ENCODE measurements around the gene LRIG2. TPM values are rescaled to one million over a fixed set of nuclear protein-coding genes. Genes with fewer than 3 reads are reported as not detected.

LRIG2 gene
- total and polyA plus RNA-seq, 2 of the 13 experiments (the other 11 are each of a cell fraction or from before 2014, with no cell fraction given), result 8.1 to 12.2 TPM

GRCh38 chr1:113146242-113147072 lies 73.5 kb downstream of the LRIG2 start (continued):
- TF ChIP-seq POGZ (CRISPR knock-in tag; IDR thresholded peaks at IDR 0.05) (no peak), ZHX2 (IDR thresholded peaks at IDR 0.05; ENCODE audit: low read depth) (no peak), ZHX2 (CRISPR knock-in tag; IDR thresholded peaks at IDR 0.05; ENCODE audit: borderline replicate concordance) (no peak), RBFOX2 (IDR thresholded peaks at IDR 0.05; ENCODE audit: low read depth, low read length) (no peak), GATAD2A (CRISPR knock-in tag; IDR thresholded peaks at IDR 0.05) (peak; percentile 36; the same call in 1 of the 2 replicates), ZNF609 (CRISPR knock-in tag; IDR thresholded peaks at IDR 0.05; ENCODE audit: borderline replicate concordance) (no peak), ZSCAN25 (CRISPR knock-in tag; IDR thresholded peaks at IDR 0.05) (0 out of 2 replicates have a peak, but pooled peaks have one; percentile 29), AKAP8 (CRISPR knock-in tag; IDR thresholded peaks at IDR 0.05) (no peak), NFE2L2 (IDR thresholded peaks at IDR 0.05; ENCODE audit: low read length) (no peak), ATF4 (CRISPR knock-in tag; IDR thresholded peaks at IDR 0.05) (no peak), ZNF510 (CRISPR knock-in tag; IDR thresholded peaks at IDR 0.05; ENCODE audit: low read depth) (no peak), IRF1 (CRISPR knock-in tag; IDR thresholded peaks at IDR 0.05; ENCODE audit: low read depth) (no peak), HIC2 (CRISPR knock-in tag; IDR thresholded peaks at IDR 0.05; ENCODE audit: low read depth) (0 out of 2 replicates have a peak, but pooled peaks have one; percentile 54)

Measured in HepG2 (cell line).